GM19438 (cell line): ENCODE data around the gene SULT1B1.
"Not testable (repeated sequence)": the region's sequence is repeated elsewhere in the genome, so short reads cannot be mapped to it uniquely, and the experiment has no call there.

Experiments
- ATAC-seq: cut with Tn5 transposase; IDR thresholded peaks from one replicate; pipeline ENCODE4 v1.9.1; 2021; ENCODE audit warnings: low read depth; ENCODE audit not compliant: unreplicated experiment

Gene SULT1B1

GRCh38 chr4:69760455-69760854 is at the start of gene SULT1B1:
SULT1B1 (minus strand) TSS chr4:69760620; CDS start chr4:69755217, 5,403 bp downstream.
- ATAC-seq: no peak

DNA sequence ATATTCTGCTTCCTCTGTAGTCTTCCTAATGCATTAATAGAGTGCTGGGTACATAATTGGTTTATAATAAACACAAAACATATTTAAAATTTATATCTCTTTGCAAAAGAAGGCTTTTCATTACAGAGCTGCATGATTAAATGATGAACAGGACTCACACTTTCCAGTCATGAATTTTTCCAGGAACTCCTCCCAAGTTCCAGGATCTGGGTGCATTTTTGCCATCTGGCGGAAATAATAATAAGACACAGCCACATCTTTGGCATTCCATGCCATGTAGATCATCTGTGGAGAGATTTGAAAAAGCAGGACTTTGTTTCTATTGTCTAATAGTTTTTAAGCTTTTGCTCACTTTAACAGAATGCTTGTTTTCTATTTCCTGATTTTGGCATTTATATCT is 40.2 kb upstream of the SULT1B1 start:
- ATAC-seq: no peak

DNA sequence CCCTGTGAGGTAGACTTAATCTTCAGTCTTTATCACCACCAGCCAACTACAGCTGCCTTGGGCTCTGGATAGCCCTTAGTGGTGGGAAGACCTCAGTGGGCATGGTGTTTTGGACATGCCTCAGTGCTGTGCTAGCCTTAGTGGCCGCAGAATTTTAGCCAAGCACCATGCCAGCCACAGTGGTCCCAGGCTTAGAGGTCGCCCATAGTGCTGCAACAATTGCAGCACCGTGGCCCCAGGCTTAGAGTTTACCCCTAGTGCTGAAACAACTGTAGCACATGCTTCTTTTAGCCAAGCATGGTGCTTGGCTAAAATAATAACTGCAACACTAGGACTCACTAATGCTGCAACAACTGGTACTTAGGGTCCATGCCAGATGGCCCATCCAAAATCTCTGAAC is 38.9 kb upstream of the SULT1B1 start:
- ATAC-seq: no peak

DNA sequence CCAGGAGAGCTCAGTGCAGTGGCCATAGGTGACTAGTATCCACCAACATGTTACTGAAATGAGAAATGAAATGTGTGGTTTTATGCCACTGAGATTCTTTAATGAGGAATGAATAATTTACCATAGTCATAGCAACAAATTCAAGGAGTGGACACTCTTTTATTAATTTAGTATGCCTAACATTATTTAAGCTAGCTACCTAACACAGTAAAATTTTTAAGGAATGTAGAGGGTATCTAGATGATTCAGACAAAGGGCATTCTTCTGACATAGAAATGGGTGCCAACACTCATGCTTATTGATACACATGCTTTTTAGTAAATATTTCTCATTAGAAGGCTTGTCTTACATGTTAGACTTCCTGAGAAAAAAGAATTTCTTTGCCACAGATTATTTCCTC is 33.3 kb upstream of the SULT1B1 start:
- ATAC-seq: no peak

DNA sequence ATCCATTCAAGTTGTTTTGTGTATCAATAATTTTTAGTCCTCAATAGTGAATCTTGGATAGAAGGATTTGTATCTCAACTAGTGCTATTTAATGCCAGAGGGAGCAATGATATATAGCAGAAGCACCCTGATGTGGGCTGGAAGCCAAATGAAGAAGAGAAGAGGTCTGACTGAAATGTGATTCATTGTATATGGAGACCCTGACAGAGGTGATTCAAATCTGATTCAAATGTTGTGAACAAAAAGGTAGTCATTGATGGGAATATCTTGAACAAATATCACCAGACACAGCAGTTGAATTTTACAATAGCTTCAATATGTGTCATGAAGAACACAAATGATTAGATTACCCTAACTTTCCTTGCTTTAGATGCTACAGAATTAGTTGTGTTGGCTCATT is 27.5 kb upstream of the SULT1B1 start:
- no peak for ATAC-seq

GRCh38 chr4:69786547-69786946 is 26.1 kb upstream of the SULT1B1 start:
- no peak for ATAC-seq

DNA sequence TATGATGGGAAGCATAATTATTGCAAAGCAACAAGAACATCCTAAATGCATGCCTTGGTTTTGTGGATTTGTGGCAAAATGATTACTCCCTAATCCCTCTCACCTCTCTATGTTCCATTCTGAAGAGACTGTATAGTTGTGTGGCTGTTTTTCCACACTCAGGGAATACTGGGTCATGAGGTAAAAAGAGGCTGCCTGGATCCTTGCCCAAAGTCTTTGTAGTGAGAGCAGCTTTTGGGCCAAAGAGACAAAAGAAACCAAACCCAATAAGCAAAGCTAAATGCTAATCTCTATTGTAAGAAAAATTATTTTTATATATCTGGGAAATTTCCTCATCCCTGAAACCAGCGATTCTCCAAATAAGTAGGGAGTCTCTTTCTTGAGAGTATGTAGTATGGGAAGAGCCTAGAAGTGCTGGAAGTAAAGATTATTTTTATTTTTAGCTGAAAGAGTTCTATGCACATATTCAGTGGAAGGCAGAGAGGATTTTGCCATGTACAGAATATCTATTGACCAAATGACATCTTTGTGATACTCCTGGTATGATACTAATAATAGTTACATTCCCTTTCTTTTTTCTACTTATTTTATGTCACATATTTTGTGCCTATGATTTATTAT is 24.9 kb upstream of the SULT1B1 start:
- no peak for ATAC-seq

GRCh38 chr4:69782651-69783310 is 22.4 kb upstream of the SULT1B1 start:
- no peak for ATAC-seq

DNA sequence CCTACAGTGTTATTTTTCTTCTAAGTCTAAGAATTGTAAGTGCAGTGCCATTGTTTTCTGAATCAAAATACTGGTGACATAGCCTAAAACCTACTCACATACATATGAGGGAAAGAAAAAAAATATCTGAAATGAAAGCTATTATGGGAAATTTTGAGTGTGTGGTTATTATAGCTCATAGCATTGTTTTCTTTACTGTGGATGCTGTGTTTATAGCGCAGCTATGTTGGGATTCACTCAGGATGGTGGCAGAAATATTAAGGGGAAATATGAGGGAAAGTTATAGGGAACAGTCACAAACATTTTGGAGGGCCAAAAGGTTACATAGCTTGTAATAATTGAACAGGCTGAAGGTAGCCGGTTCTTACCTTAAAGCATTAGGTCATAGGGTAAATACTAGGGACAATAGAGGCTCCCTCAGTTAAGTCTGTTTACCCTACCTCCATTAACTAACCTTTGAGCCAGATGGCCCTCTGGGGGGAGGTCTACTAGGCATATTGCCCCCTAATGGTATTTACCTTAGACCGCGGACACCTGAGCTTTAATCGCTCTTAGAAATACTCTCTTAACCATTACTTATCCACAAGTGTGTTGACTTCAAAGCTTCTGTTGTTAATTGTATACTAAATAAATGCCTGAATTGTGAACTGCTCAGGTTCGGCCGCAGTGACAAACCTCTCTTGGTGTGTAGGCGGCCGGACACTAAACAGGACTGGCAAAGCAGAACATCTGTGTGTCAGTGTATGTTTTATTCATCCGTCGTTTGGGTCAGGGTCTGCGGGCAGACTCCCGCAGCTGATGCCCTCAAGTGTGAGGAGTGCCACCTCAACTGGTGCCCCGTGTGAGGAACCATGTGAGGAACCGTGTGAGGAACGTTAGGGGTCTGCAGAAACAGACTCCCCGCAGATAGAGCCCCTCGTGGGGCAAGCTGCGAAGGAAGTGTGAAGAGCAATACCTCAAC is 21.3 kb upstream of the SULT1B1 start:
- ATAC-seq: no peak

- ATAC-seq: no peak
Measured at GRCh38 chr4:69780141-69780540, 19.7 kb upstream of the SULT1B1 start.

GRCh38 chr4:69776696-69777095 is 16.3 kb upstream of the SULT1B1 start:
- ATAC-seq: no peak

DNA sequence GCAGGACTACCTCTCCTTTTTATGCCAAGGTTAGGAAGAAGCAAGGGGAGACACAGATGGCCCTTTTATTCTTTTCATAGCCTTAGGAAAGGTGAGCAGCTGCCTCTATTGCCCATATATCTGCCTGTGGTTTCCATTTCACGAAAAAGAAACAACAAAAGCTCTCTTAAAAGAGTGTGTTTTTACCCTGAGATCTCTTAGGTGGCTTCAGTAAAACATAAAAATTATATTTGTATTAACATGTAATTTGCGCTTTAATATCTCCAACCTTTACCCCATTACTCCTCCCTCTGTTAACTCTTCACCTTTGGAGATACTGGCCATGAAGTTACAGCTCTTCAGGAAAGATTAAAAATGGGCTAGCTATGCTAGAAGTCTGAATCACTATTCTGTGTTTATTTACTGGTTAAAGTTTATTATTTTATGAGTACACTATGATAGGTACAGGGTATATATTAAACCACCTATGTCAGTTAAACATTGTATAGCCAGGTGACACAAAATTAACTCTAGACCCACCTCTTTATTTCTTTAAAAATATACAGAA is 15.0 kb upstream of the SULT1B1 start:
- no peak for ATAC-seq

- ATAC-seq: no peak
Measured at GRCh38 chr4:69773484-69773883, 13.1 kb upstream of the SULT1B1 start.

- not testable (repeated sequence) for ATAC-seq
Measured at GRCh38 chr4:69768554-69768953, 8.1 kb upstream of the SULT1B1 start.

- no peak for ATAC-seq
Measured at GRCh38 chr4:69765751-69766150, 5.3 kb upstream of the SULT1B1 start.

GRCh38 chr4:69764311-69764710 is 3.9 kb upstream of the SULT1B1 start:
- ATAC-seq: no peak

DNA sequence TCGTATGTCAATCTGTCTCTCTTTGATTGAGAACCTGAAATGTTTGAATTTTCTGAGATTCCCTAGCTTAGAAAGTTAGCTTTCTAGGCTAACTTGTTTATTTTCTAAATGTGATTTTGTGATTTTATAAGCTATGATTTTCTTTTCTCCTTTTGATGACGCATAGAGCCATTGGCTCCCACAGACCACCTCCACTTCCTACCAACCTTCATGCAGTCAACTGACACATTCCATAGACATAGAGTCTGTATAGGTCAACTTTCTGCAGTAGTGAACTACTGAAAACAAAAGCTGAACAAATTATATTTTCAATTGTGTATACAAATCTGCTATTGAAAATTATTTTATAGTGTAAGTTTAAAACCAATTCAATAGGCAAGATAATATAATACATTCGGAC is 2.8 kb upstream of the SULT1B1 start:
- no peak for ATAC-seq

- ATAC-seq: no peak
Measured at GRCh38 chr4:69759189-69759604, 1.2 kb downstream of the SULT1B1 start.

- ATAC-seq: no peak
Measured at GRCh38 chr4:69757464-69757863, 3.0 kb downstream of the SULT1B1 start.

GRCh38 chr4:69754926-69755580 is 5.4 kb downstream of the SULT1B1 start:
- no peak for ATAC-seq

DNA sequence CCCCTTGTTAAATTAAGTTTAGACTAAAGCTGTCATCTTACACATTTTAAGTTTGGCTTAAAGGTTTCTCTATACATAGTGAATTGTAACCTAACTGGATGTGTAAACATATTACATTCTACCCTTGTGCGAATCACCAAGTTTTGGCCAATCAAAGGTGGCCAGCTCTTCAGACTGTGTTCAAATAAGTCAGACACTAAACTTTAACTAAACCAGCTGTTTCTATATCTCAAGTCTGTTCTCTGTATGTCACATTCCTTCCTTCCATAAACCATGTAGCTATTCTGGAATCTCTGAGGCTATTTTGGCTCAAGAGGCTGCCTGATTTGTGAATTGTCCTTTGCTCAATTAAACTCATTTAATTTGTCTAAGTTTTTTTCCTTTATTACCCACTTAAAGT is 6.7 kb downstream of the SULT1B1 start:
- ATAC-seq: no peak
